T-cell (primary cell): ENCODE measurements around the gene ARPC5. TPM values are rescaled to one million over a fixed set of nuclear protein-coding genes. Genes with fewer than 3 reads are reported as not detected.
A peak's percentile ranks its signal among the peaks of the same experiment; 100 is the strongest.

ENCODE experiments used
- ATAC-seq, 4 experiments: fragments of 200-7000 bp in 3 of 4; fragments of 150-1000 bp in 1 of 4; cut with Tn5 transposase; replicated peaks in 1 of 4; 1 replicate in 3 of 4; 2 replicates in 1 of 4; pipeline ENCODE4 v1.10.0; 2021; ENCODE audit warnings: moderate library complexity in 3 of 4, mild to moderate bottlenecking in 2 of 4, moderate number of reproducible peaks in 1 of 4
- CTCF ChIA-PET, 2 donors: fragments of 300-600 bp; sonication (Branson Sonifier 250); formaldehyde crosslinking; loops; one replicate each; lab custom pipeline; 2022; ENCODE audit warnings: antibody characterized with exemption in 2 of 2; lab: Charles Lee
- POLR2A ChIA-PET, 2 donors: fragments of 300-600 bp; sonication (Branson Sonifier 250); formaldehyde crosslinking; loops; one replicate each; lab custom pipeline; 2022; ENCODE audit warnings: antibody characterized with exemption in 2 of 2; lab: Charles Lee
- DNase-seq, 35 experiments: peaks; one replicate each; pipeline versions ENCODE4 v3.0.0 to v3.0.0-alpha.2; 2013 to 2023
- H3K27ac ChIP-seq: one replicate; pipeline ENCODE4 v1.5.1; 2013; ENCODE audit warnings: low read length
- H3K27me3 ChIP-seq, 2 experiments: replicated peaks in 1 of 2; 1 replicate in 1 of 2; 2 replicates in 1 of 2; pipeline versions ENCODE4 v1.6.1 to v1.7.0; 2013; ENCODE audit warnings: low read length in 1 of 2, mixed read lengths in 1 of 2; ENCODE audit not compliant: control insufficient read depth in 2 of 2, insufficient read depth in 2 of 2; ENCODE audit errors: extremely low read depth in 1 of 2
- H3K36me3 ChIP-seq, 2 donors: 1 replicate in 1 of 2; 2 replicates in 1 of 2; pipeline versions ENCODE4 v1.6.1 to v1.7.0; 2013; ENCODE audit warnings: low read length in 1 of 2; ENCODE audit not compliant: control insufficient read depth in 2 of 2, insufficient read depth in 1 of 2; ENCODE audit errors: extremely low read depth in 1 of 2
- H3K4me1 ChIP-seq, 2 experiments: 1 replicate in 1 of 2; 2 replicates in 1 of 2; pipeline versions ENCODE4 v1.6.1 to v1.7.0; 2013; ENCODE audit warnings: low read length in 2 of 2, mixed read lengths in 1 of 2; ENCODE audit not compliant: insufficient read depth in 2 of 2, control insufficient read depth in 1 of 2; ENCODE audit errors: extremely low read depth in 1 of 2
- H3K4me3 ChIP-seq, 2 donors: 1 replicate in 1 of 2; 2 replicates in 1 of 2; pipeline versions ENCODE4 v1.5.1 to v1.7.0; 2013; ENCODE audit warnings: mild to moderate bottlenecking in 2 of 2, low read length in 1 of 2, moderate library complexity in 1 of 2; ENCODE audit not compliant: control insufficient read depth in 1 of 2; ENCODE audit errors: extremely low read depth in 1 of 2
- H3K9me3 ChIP-seq: 2 replicates; pipeline ENCODE4 v1.7.0; 2013
- H3K27ac Mint-ChIP-seq, 2 donors: one replicate each; pipeline ENCODE4 v1.8.0; 2020 to 2021; ENCODE audit warnings: mild to moderate bottlenecking in 2 of 2, mixed read lengths in 2 of 2
- H3K27me3 Mint-ChIP-seq, 2 donors: one replicate each; pipeline ENCODE4 v1.8.0; 2021 to 2022; ENCODE audit warnings: mixed read lengths in 2 of 2
- H3K36me3 Mint-ChIP-seq: one replicate; pipeline ENCODE4 v1.8.0; 2021; ENCODE audit warnings: mixed read lengths
- H3K4me1 Mint-ChIP-seq, 3 donors: one replicate each; pipeline ENCODE4 v1.8.0; 2020 to 2022; ENCODE audit warnings: mixed read lengths in 3 of 3, mild to moderate bottlenecking in 1 of 3
- H3K4me3 Mint-ChIP-seq, 3 donors: one replicate each; pipeline ENCODE4 v1.8.0; 2020 to 2022; ENCODE audit warnings: mild to moderate bottlenecking in 3 of 3, mixed read lengths in 3 of 3, moderate library complexity in 3 of 3
- H3K9me3 Mint-ChIP-seq, 3 donors: one replicate each; pipeline ENCODE4 v1.8.0; 2020 to 2022; ENCODE audit warnings: mixed read lengths in 3 of 3
- WGBS: methylation state at CpG from one replicate; pipeline ENCODE4 v1.1.5; 2013; ENCODE audit warnings: missing lambda C conversion rate; ENCODE audit not compliant: insufficient coverage; 5-methylcytosine and 5-hydroxymethylcytosine counted together
- total RNA-seq, 35 experiments: library from RNA in 6 of 35; stranded (reverse) in 6 of 35; fragments of 120-200 nt in 1 of 35; gene quantifications; one replicate each; pipeline versions ENCODE4 v1.2.1 to v1.2.4 and lab custom pipeline; 2013 to 2026

The ARPC5 gene
- total RNA-seq, 5 donors from 2014 or later (not counting 1 experiment from before 2014, with no cell fraction given) = 69.8 to 116 (median 106) TPM

GRCh38 chr1:183642166-183642565 lies 6.6 kb upstream of the ARPC5 start:
- peaks cover 0 to 2% of the 10 kb centered on the region in 2 donors for H3K27me3 Mint-ChIP-seq
- H3K27me3 ChIP-seq = no peaks in the 10 kb centered on the region
- no peaks in the 10 kb centered on the region for H3K9me3 Mint-ChIP-seq
- peaks cover 0 to 10% (median 1%) of the 10 kb centered on the region in 3 donors for H3K4me1 Mint-ChIP-seq
- no peak overlapping the region for H3K27ac ChIP-seq
- ATAC-seq (no peak), DNase-seq (no peak)
- H3K4me1 ChIP-seq = no peaks in the 10 kb centered on the region
- H3K4me3 ChIP-seq = no peak overlapping the region
- no peaks in the 10 kb centered on the region for H3K9me3 ChIP-seq
- POLR2A ChIA-PET = no interaction called here
- H3K36me3 ChIP-seq = no peaks in the 10 kb centered on the region
- no peaks in the 10 kb centered on the region for H3K36me3 Mint-ChIP-seq
- no peak overlapping the region for H3K27ac Mint-ChIP-seq
- H3K4me3 Mint-ChIP-seq = no peak overlapping the region
- CTCF ChIA-PET = no interaction called here
- WGBS = no CpG with 5 or more reads among the region's 3 CpGs

GRCh38 chr1:183640193-183640592 lies 4.6 kb upstream of the ARPC5 start:
- H3K27ac Mint-ChIP-seq = peak overlapping the region in 1 of 2 donors; percentile 55
- no peak overlapping the region for H3K4me3 Mint-ChIP-seq
- ChIA-PET CTCF (no interaction called here), POLR2A (interaction anchor here in 1 of 2 donors (0.7 kb wide), 1 partner anchor 14 kb away, joined by 6 read pairs; no protein-coding TSS in a partner anchor)
- peaks cover 0 to 7% of the 10 kb centered on the region in 2 experiments for H3K4me1 ChIP-seq
- H3K27me3 ChIP-seq = no peaks in the 10 kb centered on the region
- H3K4me3 ChIP-seq = no peak overlapping the region
- no peaks in the 10 kb centered on the region for H3K9me3 Mint-ChIP-seq
- peaks cover 0 to 2% of the 10 kb centered on the region in 2 donors for H3K27me3 Mint-ChIP-seq
- H3K27ac ChIP-seq = no peak overlapping the region
- DNase-seq = no peak
- no peak for ATAC-seq
- H3K36me3 Mint-ChIP-seq = no peaks in the 10 kb centered on the region
- H3K4me1 Mint-ChIP-seq = peaks cover 12 to 18% (median 17%) of the 10 kb centered on the region in 3 donors
- H3K36me3 ChIP-seq = no peaks in the 10 kb centered on the region
- no peaks in the 10 kb centered on the region for H3K9me3 ChIP-seq
- no CpG with 5 or more reads among the region's 1 CpG for WGBS

GRCh38 chr1:183638649-183639387 lies 3.2 kb upstream of the ARPC5 start:
- H3K4me3 ChIP-seq = no peak overlapping the region
- Mint-ChIP-seq H3K36me3 (no peaks in the 10 kb centered on the region), H3K27ac (no peak overlapping the region), H3K4me3 (no peak overlapping the region), H3K27me3 (peaks cover 0 to 2% of the 10 kb centered on the region in 2 donors), H3K4me1 (peaks cover 18 to 29% (median 28%) of the 10 kb centered on the region in 3 donors), H3K9me3 (no peaks in the 10 kb centered on the region)
- POLR2A ChIA-PET = no interaction called here
- no peaks in the 10 kb centered on the region for H3K36me3 ChIP-seq
- H3K27me3 ChIP-seq = no peaks in the 10 kb centered on the region
- no CpG with 5 or more reads among the region's 7 CpGs for WGBS
- peaks cover 7% of the 10 kb centered on the region in 2 experiments for H3K4me1 ChIP-seq
- no peak for ATAC-seq
- no peaks in the 10 kb centered on the region for H3K9me3 ChIP-seq
- DNase-seq = no peak
- CTCF ChIA-PET = no interaction called here
- no peak overlapping the region for H3K27ac ChIP-seq

GRCh38 chr1:183636783-183637182 lies 1.2 kb upstream of the ARPC5 start:
- WGBS = 83% methylated on average over 3 of the region's 5 CpGs
- no peak for DNase-seq
- POLR2A ChIA-PET = no interaction called here
- Mint-ChIP-seq H3K27ac (peak overlapping the region in 1 of 2 donors; percentile 99), H3K27me3 (peaks cover 0 to 2% of the 10 kb centered on the region in 2 donors), H3K36me3 (no peaks in the 10 kb centered on the region), H3K4me3 (peak overlapping the region; percentile 99 to 100 (median 100)), H3K4me1 (peaks cover 36 to 48% (median 46%) of the 10 kb centered on the region in 3 donors), H3K9me3 (no peaks in the 10 kb centered on the region)
- Histone ChIP-seq H3K4me3 (no peak overlapping the region), H3K27me3 (no peaks in the 10 kb centered on the region), H3K4me1 (peaks cover 7 to 24% of the 10 kb centered on the region in 2 experiments), H3K9me3 (no peaks in the 10 kb centered on the region), H3K27ac (no peak overlapping the region), H3K36me3 (peaks cover 0 to 3% of the 10 kb centered on the region in 2 donors)
- ATAC-seq = no peak
- CTCF ChIA-PET = interaction anchor here in 1 of 2 donors (1.8 kb wide), 1 partner anchor 12 kb away, joined by 4 read pairs; no protein-coding TSS in a partner anchor

GRCh38 chr1:183636334-183636682 lies 725 bp upstream of the ARPC5 start:
- H3K36me3 ChIP-seq = peaks cover 0 to 5% of the 10 kb centered on the region in 2 donors
- DNase-seq (peak in 1 of 35 experiments; percentile 59), ATAC-seq (no peak)
- no peaks in the 10 kb centered on the region for H3K27me3 ChIP-seq
- peak overlapping the region; percentile 43 for H3K27ac ChIP-seq
- Mint-ChIP-seq H3K9me3 (no peaks in the 10 kb centered on the region), H3K4me1 (peaks cover 39 to 51% (median 50%) of the 10 kb centered on the region in 3 donors), H3K4me3 (peak overlapping the region; percentile 99 to 100 (median 100)), H3K27me3 (peaks cover 0 to 2% of the 10 kb centered on the region in 2 donors), H3K27ac (peak overlapping the region; percentile 99), H3K36me3 (no peaks in the 10 kb centered on the region)
- 4% methylated on average over 13 of the region's 15 CpGs for WGBS
- peaks cover 9 to 27% of the 10 kb centered on the region in 2 experiments for H3K4me1 ChIP-seq
- H3K9me3 ChIP-seq = no peaks in the 10 kb centered on the region
- H3K4me3 ChIP-seq = peak overlapping the region; percentile 84 to 97
- POLR2A ChIA-PET = no interaction called here
- CTCF ChIA-PET = interaction anchor here in 1 of 2 donors (0.5 to 0.6 kb wide), 2 partner anchors 10 to 1410 kb away, joined by 3 read pairs; no protein-coding TSS in a partner anchor

GRCh38 chr1:183635099-183635605 lies 431 bp downstream of the ARPC5 start:
- peak in 6 of 35 experiments; percentile 2 to 25 (median 14) for DNase-seq
- POLR2A ChIA-PET = interaction anchor here (0.7 to 1.0 kb wide), 2 partner anchors 16 to 165 kb away, joined by 3 read pairs; no protein-coding TSS in a partner anchor
- peaks cover 0 to 15% of the 10 kb centered on the region in 2 donors for H3K36me3 ChIP-seq
- H3K4me1 ChIP-seq = peaks cover 11 to 35% of the 10 kb centered on the region in 2 experiments
- peak overlapping the region; percentile 99 for H3K27ac Mint-ChIP-seq
- peak overlapping the region; percentile 99 to 100 (median 100) for H3K4me3 Mint-ChIP-seq
- peak overlapping the region; percentile 68 for H3K27ac ChIP-seq
- ATAC-seq = peak in 3 of 4 experiments; percentile 5 to 10 (median 9)
- peaks cover 48 to 61% (median 60%) of the 10 kb centered on the region in 3 donors for H3K4me1 Mint-ChIP-seq
- no peaks in the 10 kb centered on the region for H3K27me3 ChIP-seq
- H3K27me3 Mint-ChIP-seq = peaks cover 0 to 2% of the 10 kb centered on the region in 2 donors
- H3K9me3 ChIP-seq = no peaks in the 10 kb centered on the region
- H3K36me3 Mint-ChIP-seq = peaks cover 9% of the 10 kb centered on the region
- H3K9me3 Mint-ChIP-seq = no peaks in the 10 kb centered on the region
- CTCF ChIA-PET = interaction anchor here (0.6 to 1.3 kb wide), 4 partner anchors 10 to 320 kb away, joined by 3 to 12 read pairs (median 4); no protein-coding TSS in a partner anchor
- peak overlapping the region; percentile 84 to 97 for H3K4me3 ChIP-seq
- 0% methylated on average over 33 of the region's 42 CpGs for WGBS
